IgD-negative memory B cell (primary cell): ENCODE results near the gene SLC25A25. TPM values are rescaled to one million over a fixed set of nuclear protein-coding genes. Genes with fewer than 3 reads are reported as not detected.
A peak's percentile ranks its signal among the peaks of the same experiment; 100 is the strongest.

Experiments
- H3K27ac Mint-ChIP-seq, 3 donors: one replicate each; pipeline ENCODE4 v1.8.0; 2020 to 2022; ENCODE audit warnings: mild to moderate bottlenecking in 3 of 3, mixed read lengths in 3 of 3, moderate library complexity in 1 of 3
- H3K27me3 Mint-ChIP-seq: one replicate; pipeline ENCODE4 v1.8.0; 2021; ENCODE audit warnings: mixed read lengths
- H3K36me3 Mint-ChIP-seq: one replicate; pipeline ENCODE4 v1.8.0; 2020; ENCODE audit warnings: mild to moderate bottlenecking, mixed read lengths
- H3K4me1 Mint-ChIP-seq, 3 donors: one replicate each; pipeline ENCODE4 v1.8.0; 2020 to 2022; ENCODE audit warnings: mixed read lengths in 3 of 3, mild to moderate bottlenecking in 1 of 3
- H3K4me3 Mint-ChIP-seq, 4 donors: one replicate each; pipeline ENCODE4 v1.8.0; 2020 to 2022; ENCODE audit warnings: mild to moderate bottlenecking in 4 of 4, mixed read lengths in 4 of 4, moderate library complexity in 3 of 4
- H3K9me3 Mint-ChIP-seq, 3 donors: one replicate each; pipeline ENCODE4 v1.8.0; 2020 to 2021; ENCODE audit warnings: mixed read lengths in 3 of 3, mild to moderate bottlenecking in 1 of 3
- polyA plus RNA-seq: library from polyadenylated mRNA; unstranded; fragments of 300-500 nt; fragmentation: Illumina TruSeq; gene quantifications from one replicate; pipeline ENCODE4 v1.2.3, GENCODE V29; 2021

SLC25A25 gene
- polyA plus RNA-seq, 1 donor from 2014 or later: 7.4 TPM

DNA sequence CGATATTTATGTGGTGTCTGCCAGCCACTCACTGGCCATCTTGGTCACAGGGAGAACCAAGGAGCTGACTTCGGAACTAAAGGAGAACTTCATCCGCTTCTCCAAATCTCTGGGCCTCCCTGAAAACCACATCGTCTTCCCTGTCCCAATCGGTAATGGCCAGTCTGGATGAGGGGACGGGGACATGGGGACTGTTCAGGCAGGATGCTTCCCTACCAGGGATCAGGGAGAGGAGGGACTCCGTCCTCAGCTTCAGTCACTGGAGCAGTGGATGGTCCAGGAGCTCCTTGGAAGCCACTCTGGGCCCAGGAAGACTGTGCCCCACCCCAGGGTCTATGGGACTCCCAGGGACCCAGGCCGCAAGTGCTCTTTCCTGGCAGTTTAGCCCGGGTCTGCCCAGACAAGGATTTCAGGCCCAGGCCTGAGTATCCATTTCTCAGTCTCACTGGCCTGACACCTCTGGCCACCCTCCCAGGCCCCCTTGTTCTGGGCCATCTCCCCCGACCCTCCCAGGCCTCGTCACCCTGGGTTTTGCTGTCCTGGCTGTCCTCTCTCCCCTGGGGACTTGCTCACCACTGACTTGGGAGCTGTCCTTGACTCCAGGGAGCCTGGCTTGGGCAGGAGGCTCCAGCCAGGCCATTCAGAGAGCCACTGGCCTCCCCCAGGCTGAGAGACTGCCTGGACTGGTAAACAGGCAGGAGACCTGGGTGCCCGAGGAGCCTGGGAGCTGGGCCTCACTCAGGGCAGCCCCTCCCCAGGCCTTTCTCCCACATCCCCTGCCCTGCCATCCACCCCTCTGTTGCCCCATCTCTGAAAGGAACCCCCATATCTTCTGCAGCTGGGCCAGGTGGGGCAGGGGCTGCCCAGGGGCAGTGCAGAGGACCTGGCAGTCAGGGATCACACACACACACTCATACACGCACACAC is 84.4 kb downstream of the SLC25A25 start:
- H3K4me1 Mint-ChIP-seq: no peaks in the 10 kb centered on the region
- H3K4me3 Mint-ChIP-seq: no peak overlapping the region

DNA sequence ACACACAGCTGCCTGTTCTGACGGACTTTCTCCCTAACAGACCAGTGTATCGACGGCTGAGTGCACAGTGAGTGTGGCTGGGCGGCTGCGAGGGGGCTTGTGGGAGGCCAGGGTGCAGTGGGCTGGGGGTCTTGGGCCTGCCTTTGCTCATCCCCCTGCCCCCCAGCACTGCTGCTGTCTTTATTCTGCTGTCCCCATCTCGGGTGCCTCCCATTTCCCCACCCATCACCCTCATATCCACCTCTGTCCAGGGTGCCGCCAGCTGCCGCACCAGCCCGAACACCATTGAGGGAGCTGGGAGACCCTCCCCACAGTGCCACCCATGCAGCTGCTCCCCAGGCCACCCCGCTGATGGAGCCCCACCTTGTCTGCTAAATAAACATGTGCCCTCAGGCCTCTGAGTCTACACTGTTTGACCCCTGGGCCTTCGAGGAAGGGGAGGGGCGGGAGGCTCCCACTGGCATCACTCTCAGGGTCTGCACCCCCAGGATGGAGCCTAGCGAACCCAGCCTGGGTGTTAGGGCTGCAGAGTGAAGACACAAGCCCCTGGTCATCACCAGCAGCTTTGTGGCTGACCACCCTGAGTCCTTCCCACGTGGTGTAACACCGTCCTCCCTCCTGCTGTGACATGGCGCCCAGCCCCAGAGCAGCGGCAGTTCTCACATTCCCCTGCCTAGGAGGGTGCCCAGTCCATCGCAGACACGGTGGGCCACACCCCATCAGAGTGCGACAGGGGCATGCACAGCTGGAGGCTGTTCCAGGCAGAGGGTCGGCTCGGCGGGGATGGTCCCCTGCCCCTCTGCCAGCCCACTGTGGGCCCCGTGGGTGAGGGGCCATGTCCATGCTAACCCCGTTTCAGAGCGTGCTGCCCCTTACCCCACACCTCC is 85.3 kb downstream of the SLC25A25 start:
- H3K4me1 Mint-ChIP-seq: no peaks in the 10 kb centered on the region
- H3K4me3 Mint-ChIP-seq: no peak overlapping the region
- H3K27ac Mint-ChIP-seq: no peak overlapping the region
- H3K9me3 Mint-ChIP-seq: no peaks in the 10 kb centered on the region
- peaks cover 7% of the 10 kb centered on the region for H3K27me3 Mint-ChIP-seq
- H3K36me3 Mint-ChIP-seq: peaks cover 2% of the 10 kb centered on the region

More for the DNA sequence above, 84.4 kb downstream of the SLC25A25 start:
- Mint-ChIP-seq H3K27ac (no peak overlapping the region), H3K36me3 (peaks cover 2% of the 10 kb centered on the region), H3K27me3 (peaks cover 7% of the 10 kb centered on the region), H3K9me3 (no peaks in the 10 kb centered on the region)

DNA sequence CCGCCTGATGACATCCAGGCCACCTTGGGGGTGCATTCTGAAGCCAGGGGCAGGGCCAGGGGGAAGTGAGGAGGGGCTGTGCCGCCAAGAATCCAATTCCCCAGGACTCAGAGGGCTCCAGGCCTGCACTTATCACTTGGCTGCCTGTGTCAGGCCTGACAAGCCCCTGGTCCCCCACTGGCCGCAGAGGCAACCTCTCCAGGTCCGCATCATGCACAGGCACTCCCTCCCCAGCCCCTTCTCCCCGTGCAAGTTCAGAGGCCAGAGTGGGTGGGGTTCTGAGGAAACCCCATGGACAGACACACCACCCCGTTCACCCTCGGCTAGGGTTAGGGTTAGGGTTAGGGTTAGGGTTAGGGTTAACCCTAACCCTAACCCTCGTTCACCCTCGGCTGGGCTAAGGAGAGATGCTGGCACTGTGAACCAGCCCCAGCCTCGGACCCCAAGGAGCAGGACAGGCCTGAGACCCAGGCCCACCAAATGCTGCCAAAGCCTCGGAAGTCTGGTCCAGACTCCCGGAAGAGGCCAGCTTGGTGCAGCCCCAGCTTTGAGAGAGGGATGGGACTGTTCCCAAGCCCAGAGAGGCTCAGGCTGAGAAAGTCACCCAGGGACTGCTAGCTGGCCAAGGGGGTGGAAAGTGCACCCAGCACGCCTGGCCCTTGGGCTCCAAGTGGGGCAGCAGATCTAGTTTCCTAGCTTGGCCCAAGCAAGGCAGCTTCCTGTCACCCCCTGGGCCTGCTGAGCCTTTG is 86.1 kb downstream of the SLC25A25 start:
- Mint-ChIP-seq H3K9me3 (no peaks in the 10 kb centered on the region), H3K36me3 (peaks cover 2% of the 10 kb centered on the region), H3K4me3 (no peak overlapping the region), H3K27ac (no peak overlapping the region), H3K4me1 (peaks cover 0 to under 1% (median 0%) of the 10 kb centered on the region in 3 donors), H3K27me3 (peaks cover 7% of the 10 kb centered on the region)

DNA sequence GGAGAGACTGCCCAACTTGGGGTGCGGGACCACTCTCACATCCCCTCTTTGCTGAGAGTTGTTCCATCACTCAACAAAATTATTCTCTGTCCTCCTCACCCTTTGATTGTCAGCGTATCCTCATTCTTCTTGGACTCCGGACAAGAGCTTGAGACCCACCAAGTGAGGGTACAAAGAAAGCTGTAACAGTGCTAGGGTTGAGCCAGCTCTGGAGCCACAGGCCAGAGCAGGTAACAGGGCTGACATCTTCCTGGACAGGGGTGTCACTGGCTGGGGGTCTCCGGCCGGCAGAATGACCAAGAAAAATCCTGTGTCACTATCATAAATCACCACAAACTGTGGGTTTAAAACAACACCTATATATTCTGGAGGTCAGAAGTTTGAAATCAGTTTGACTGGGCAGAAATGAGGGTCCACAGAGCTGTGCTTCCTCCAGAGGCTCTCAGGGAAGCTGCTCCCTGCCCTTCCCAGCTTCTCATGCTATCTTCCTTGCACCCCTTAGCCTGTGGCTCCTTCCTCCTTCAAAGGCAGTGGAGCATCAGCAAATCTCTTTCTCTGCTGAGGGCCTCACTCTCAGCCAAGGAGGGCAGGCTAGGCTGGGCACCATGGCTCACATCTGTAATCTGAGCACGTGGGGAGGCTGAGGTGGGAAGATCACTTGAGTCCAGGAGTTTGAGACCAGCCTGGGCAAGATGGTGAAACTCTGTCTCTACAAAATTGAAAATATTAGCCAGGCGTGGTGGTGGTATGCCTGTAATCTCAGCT is 87.9 kb downstream of the SLC25A25 start:
- Mint-ChIP-seq H3K36me3 (no peaks in the 10 kb centered on the region), H3K4me1 (peaks cover 1 to 8% (median 4%) of the 10 kb centered on the region in 3 donors), H3K9me3 (no peaks in the 10 kb centered on the region), H3K27me3 (peaks cover 1% of the 10 kb centered on the region), H3K4me3 (peak overlapping the region in 1 of 4 donors; percentile 26), H3K27ac (peak overlapping the region in 1 of 3 donors; percentile 39)

Other genes starting within 250 kb of the SLC25A25 start
- 1.8 TPM for gene ENG, start 213.6 kb upstream of the SLC25A25 start, polyA plus RNA-seq
- gene AK1, start 190.6 kb upstream of the SLC25A25 start, polyA plus RNA-seq: 0.10 TPM
- 38.9 TPM for gene ST6GALNAC6, start 168.6 kb upstream of the SLC25A25 start, polyA plus RNA-seq
- 32.5 TPM for gene ST6GALNAC4, start 151.2 kb upstream of the SLC25A25 start, polyA plus RNA-seq
- 1.1 TPM for gene PIP5KL1, start 137.5 kb upstream of the SLC25A25 start, polyA plus RNA-seq
- gene DPM2, start 130.4 kb upstream of the SLC25A25 start, polyA plus RNA-seq: 44.9 TPM
- gene EEIG1, start 87.2 kb upstream of the SLC25A25 start, polyA plus RNA-seq: 90.5 TPM
- 12.7 TPM for gene NAIF1, start 912 bp upstream of the SLC25A25 start, polyA plus RNA-seq
- 57.4 TPM for gene PTGES2, start 59.5 kb downstream of the SLC25A25 start, polyA plus RNA-seq
- 1.5 TPM for gene LCN2, start 81.2 kb downstream of the SLC25A25 start, polyA plus RNA-seq
- 145 TPM for gene BBLN, start 92.0 kb downstream of the SLC25A25 start, polyA plus RNA-seq
- 37.0 TPM for gene CIZ1, start 123.3 kb downstream of the SLC25A25 start, polyA plus RNA-seq
- gene DNM1, start 135.1 kb downstream of the SLC25A25 start, polyA plus RNA-seq: 0.18 TPM
- 10.3 TPM for gene GOLGA2, start 207.8 kb downstream of the SLC25A25 start, polyA plus RNA-seq
- 25.4 TPM for gene SWI5, start 208.0 kb downstream of the SLC25A25 start, polyA plus RNA-seq